ENCODE results near the gene FBXW4.
A peak's percentile ranks its signal among the peaks of the same experiment; 100 is the strongest.

FBXW4 gene

DNA sequence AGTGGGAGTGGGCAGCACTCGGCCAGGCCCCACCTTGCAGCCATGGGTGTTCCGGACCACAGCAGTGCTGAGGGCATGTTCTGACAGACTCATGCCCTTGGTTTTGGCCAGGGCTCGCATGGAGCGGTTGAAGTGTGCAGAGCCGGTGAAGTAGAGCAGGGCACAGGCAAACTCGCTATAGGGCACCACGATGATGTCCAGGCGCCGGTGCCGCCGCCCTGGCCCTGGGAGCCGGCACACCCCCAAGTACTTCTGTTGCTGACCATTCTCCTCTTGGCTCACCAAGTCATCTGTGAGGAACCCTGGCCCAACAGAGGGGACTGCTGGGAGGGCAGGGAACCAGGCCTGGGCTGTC lies 115.5 kb downstream of the FBXW4 start:
- no peak for DNase-seq

GRCh38 chr10:101578803-101579515 lies 116.0 kb downstream of the FBXW4 start:
- no peak for DNase-seq

GRCh38 chr10:101578192-101578591 lies 116.8 kb downstream of the FBXW4 start:
- no peak for DNase-seq

GRCh38 chr10:101577121-101577871 lies 117.7 kb downstream of the FBXW4 start:
- no peak for DNase-seq

DNA sequence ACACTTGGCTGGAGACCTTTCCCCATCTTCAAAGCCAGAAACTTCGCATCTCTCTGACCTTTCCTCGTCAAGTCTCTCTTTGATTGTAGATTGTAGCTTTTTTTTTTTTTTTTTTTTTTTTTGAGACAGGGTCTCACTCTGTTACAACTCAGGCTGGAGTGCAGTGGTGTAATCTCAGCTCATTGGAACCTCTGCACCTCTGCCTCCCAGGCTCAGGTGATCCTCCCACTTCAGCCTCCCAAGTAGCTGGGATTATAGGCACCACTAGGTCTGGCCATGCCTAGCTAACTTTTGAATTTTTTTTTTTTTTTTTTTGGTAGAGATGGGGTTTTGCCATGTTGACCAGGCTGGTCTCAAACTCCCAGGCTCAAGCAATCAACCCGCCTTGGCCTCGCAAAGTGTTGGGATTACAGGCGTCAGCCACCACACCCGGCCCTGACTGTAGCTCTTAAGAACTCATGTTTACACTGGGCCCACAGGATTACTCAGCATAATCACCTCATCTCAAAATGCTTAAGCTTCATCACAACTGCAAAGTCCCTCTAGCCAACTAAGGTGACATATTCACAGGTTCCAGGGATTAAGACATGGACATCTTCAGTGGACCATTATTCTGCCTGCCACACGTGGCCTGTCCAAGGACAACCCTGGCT lies 118.6 kb downstream of the FBXW4 start:
- no peak for DNase-seq

- DNase-seq = no peak
Observed at GRCh38 chr10:101575580-101576210, 119.3 kb downstream of the FBXW4 start.

DNA sequence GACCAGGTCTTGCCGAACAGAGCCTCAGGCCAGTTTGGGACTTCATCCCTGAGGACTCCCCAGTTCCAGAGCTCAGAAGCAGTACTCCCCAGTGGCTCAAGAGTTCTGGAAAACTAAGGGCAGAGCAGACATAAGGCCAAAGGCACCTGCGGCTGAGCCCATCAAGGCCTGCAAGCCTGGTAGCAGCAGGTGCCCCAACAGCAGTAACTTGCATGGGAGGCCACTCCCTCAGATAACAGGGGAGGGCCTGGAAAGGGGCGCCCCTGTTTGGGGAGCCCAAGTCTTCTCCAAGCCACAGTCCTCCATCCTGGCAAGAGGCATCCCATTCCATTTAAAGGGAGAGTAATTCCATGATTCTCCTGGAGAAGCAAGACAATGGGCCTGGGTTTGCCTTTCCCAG lies 119.9 kb downstream of the FBXW4 start:
- no peak for DNase-seq

DNA sequence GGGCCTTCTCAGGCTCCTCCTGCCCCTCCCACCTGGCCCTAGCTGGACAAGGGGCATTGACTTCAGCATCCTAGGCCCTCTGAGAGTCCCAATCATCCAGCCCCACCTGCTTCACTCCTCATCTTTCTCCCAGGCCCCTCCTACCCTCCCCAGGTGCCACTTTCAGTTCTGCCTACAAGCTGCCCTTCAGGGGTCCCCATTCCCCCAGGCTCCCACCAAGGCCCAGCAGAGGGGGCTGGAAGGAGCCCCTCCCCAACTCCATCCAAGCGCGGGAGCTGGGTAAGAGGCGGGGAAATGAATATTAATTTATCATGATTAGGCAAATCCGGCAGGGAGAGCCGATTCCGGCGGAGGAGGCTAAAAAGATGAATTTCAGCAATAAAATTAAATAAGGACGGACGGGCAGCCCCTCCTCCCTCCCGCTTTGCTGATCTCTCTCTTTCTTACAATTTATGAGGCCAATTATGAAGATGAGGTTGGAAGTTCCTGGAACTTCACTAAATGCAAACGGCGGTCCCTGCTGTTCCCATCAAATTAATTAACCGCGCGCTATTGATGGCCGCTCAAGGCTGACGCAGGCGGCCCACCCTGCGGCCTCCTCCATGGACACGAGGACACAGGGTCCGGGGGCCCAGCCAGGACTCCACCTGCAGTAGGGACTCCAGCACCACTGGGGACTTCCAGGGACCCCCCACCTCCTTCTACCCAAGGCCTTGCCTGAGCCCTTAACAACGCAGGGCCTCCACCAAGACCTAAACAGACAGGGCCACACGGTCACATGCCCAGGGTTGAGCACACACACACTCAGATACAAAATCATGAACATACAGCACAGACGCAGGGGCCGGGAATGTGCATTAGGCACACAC lies 120.9 kb downstream of the FBXW4 start:
- DNase-seq = no peak

DNA sequence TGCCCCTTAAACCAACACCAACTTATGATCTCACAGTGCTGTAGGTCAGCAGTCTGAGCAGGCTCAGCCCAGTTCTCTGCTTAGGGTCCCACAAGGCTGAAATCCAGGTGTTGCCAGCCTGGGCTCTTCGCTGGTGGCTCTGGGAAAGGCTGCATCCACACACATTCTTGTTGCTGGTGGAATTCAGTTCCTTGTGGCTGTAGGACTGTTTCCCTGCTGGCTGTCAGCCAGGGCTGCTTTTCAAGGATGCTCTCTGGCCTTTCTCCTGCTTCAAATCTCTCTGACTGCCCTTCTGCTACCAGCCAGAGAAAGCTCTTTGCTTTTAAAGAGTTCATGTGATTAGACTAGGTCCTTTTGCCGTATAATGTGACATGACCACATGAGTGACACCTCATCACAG lies 122.2 kb downstream of the FBXW4 start:
- DNase-seq = no peak

GRCh38 chr10:101572126-101572525 lies 122.8 kb downstream of the FBXW4 start:
- DNase-seq = no peak

- DNase-seq = no peak
Observed at GRCh38 chr10:101571271-101571925, 123.6 kb downstream of the FBXW4 start.

DNA sequence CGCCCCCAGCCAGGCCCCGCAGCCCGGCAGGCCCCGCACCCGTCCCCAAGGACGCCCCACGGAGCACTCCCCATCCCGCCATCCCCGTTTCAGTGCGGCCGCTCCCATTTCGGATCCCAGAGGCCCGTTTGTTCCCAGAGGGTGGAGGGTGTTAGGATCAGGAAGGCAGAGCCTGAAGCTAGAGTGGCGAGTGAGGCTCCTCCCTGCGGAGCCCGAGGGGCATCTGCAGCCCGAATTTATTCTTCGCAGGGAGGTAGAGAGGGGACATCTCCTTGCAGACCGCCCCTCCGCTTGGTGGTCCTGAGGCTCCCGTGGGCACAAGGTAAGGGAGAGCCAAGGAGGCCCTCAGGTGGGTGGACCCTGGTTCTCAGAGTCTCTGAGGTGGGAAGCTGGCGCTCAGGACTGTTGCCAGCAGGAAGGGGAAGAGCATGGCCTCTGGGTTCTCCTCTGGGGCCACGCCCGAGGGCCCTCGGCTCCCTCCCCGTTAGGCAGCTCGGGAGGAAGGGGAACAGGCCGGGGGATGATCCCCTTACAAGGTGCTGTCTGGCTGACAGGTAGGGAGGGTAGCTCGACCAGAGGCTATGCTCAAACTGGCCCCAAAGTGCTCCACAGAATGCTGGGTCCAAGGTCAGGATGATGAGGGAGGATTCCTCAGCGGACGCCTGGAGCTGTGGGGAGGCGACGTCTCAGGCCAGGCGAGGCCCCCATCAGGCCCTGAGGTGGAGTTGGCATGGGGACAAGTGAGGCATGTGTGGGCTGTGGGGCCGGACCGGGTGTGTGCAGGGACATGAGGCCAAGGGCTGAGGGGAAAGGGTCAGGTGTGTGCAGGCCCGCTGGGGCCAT lies 124.3 kb downstream of the FBXW4 start:
- DNase-seq = no peak

DNA sequence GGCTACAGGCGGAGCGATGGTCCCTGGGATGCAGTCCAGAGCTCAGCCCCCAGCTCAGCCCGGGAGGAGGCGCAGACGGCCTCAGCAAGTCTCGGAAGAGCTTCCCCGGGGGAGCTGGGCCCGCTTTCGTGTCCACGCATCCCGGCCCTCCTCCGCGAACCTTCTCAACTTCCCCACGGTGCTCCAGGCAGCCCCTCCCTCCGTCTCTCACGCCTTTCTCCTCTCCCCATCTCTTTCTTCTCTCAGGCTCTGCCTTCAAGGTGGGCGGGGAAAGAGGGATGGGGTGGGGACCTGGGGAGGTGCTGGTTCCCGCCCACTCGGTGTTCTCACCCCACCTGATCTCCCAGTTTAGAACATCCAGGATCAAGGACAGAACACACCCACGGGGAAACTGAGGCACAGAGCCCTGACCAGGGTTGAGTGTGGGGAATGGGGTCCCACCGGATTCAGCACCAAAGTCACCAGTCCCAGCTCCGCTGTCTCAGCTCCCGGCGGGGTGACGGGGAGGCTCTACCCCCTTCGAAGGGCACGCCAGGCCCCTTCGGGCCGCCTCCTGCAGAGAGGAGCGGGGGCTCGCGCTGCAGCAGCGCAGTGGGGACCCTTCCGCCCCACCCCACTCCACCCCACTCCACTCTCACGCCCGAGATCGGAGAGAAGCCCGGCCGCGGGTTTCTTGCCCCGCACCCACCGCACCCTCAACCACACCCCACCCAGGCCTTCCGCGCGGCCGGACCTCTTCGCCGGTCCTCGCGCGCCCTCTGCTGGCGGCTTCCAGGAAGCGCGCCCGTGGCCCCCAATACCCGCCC lies 125.1 kb downstream of the FBXW4 start:
- DNase-seq = peak; percentile 29 to 41

- DNase-seq = no peak
Observed at GRCh38 chr10:101569323-101569621, 125.7 kb downstream of the FBXW4 start.

DNA sequence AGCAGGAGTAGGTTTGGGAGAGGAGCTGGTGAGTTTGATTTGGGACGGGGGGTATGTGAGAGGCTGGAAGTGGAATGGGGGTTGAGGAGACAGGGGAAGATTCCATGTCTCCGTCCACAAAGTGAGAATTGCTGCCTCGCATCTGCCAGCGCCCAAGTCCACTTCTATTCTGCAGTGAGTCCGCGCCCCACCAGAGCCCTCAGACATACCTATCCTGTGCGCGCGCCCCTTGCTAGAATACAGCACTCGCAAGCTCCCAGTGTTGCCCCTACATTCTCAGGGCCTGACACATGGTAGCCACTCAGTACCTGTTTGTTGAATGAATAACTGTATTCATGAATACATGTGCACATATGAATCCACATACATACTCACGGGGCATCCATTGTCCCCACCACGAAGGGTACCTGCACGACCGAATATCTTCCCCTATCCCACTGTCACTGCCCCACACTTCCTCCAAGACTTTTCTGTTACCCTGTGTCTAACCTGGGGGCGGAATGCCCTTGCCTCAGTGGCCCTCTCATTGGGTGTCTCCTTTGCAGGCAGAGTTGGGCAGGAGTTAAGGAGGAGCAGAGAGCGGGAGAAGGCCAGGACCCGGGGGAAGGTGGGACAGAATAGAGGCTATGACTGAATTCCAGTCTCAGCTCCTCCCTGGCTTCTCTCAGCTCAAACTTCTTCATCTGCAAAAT lies 126.8 kb downstream of the FBXW4 start:
- DNase-seq = no peak

DNA sequence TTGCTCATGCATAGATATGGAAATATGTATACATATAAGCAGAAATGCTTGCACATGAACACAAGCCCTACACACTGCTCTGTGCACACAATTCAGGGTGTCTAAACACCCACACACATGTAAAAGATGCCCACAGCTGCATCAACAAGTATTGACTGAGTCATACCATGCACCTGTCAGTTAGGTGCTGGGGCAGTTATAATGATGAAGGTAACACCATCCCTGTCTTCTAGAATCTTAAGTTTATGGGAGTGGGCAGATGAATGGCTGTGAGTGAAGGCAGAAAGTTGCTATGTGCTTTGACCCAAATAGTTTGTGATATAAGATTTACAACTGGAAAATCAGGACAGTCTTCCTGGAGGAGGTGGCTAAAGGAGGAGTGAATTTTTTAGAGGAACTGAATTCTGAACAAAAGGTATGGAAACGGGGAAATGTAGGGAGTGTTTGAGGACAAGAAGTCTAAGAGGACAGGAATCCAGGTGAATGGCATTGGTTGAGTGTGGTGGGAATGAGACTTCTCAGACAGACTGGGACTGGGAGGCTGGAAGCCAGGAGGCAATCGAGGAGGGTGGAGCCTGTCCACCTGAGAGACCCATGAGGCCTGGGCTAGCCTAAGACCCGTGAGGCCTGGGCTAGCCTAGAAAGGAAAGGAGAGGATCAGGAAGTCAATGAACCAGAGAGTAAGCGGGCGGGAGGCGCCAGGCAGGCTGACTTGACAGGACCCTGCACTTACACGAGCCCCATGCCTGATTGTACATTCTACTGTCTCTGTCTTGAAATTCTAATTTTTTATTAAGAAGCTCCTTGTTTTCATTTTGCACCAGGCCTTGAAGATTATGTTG lies 127.6 kb downstream of the FBXW4 start:
- DNase-seq = peak in 1 of 2 experiments; percentile 36

DNA sequence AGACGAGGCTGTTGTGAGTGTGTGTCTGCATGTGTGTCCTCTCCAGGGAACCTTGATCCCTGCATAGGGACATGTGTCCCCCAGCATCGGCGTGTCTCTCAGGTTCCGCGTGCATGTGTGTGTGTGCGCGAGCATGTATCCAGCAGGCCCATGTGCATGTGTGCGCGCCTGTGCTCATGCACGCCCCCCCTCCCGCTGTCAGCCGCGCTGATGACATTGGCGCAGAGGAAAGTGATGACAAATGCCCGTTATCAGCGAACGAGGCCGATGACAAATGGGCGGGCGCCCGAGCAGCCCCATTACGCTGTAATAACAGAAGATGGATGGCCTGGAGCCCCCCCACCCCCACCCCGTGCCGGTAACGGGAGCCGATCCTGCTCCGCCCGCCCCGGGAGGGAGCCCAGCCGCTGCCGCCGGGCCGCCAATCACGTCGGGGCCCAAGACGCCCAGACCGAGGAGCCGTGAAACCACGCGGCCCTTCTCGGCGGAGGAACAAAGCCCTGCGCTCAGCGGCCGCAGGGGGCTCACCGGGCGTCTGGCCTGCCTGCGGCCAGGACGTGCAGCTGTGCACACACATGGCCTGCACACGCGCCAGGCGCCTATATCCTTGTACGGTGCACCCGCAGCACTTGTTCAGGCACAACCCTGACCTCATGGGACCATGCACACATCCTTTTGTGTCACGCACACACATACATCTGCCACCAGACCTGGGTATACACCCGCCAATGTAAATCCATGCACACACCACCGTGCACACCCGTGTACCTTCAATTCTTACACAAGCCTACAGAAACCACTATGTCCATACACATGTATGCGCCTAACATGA lies 128.4 kb downstream of the FBXW4 start:
- DNase-seq = peak; percentile 49 to 77

DNA sequence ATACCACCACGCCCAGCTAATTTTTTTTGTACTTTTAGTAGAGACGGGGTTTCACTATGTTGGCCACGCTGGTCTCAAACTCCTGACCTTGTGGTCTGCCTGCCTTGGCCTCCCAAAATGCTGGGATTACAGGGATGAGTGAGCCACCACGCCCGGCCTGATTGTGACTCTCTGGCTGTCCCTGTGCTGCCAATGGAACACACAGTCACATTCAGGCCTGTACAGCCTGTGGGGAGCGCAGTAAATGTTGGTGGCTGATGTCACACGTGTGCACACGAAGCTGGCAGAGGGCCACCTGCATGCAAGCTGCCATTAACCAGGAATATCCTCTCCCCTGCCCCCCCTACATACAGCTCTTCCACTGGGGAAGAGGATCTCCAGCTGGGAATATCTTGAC lies 129.0 kb downstream of the FBXW4 start:
- peak in 1 of 2 experiments; percentile 58 for DNase-seq
